OCI-LY1 (cell line): ENCODE data around the gene GGT5.
"Not testable (repeated sequence)": the region's sequence is repeated elsewhere in the genome, so short reads cannot be mapped to it uniquely, and the experiment has no call there.

Experiments used
- H2AFZ ChIP-seq: fragments of 200-600 bp; sonication (generic), shearing (Covaris generic); 2 replicates; pipeline ENCODE4 v1.6.0; 2014; ENCODE audit warnings: antibody characterized with exemption, mild to moderate bottlenecking, low read length
- H3F3A ChIP-seq: fragments of 200-600 bp; sonication (generic), shearing (Covaris generic); 2 replicates; pipeline ENCODE4 v1.6.0; 2014; ENCODE audit warnings: mild to moderate bottlenecking, antibody characterized with exemption, low read length, moderate library complexity; ENCODE audit not compliant: insufficient read depth
- H3K27ac ChIP-seq: fragments of 200-600 bp; sonication (generic); 2 replicates; pipeline ENCODE4 v1.5.1; 2014; ENCODE audit warnings: low read length, mixed run types, mild to moderate bottlenecking, low read depth; ENCODE audit not compliant: poor library complexity, severe bottlenecking
- H3K27me3 ChIP-seq: fragments of 200-600 bp; sonication (generic); 2 replicates; pipeline ENCODE4 v1.6.0; 2014; ENCODE audit warnings: antibody characterized with exemption, mild to moderate bottlenecking, low read length, moderate library complexity; ENCODE audit not compliant: insufficient read depth
- H3K36me3 ChIP-seq: fragments of 200-600 bp; sonication (generic); 2 replicates; pipeline ENCODE4 v1.6.1; 2014; ENCODE audit warnings: mild to moderate bottlenecking, antibody characterized with exemption, low read length, moderate library complexity, mixed read lengths; ENCODE audit not compliant: insufficient read depth
- H3K4me1 ChIP-seq: fragments of 200-600 bp; sonication (generic); 2 replicates; pipeline ENCODE4 v1.5.1; 2014; ENCODE audit warnings: mild to moderate bottlenecking, low read length, moderate library complexity; ENCODE audit not compliant: insufficient read depth, severe bottlenecking
- H3K4me2 ChIP-seq: fragments of 200-600 bp; sonication (generic), shearing (Covaris generic); 2 replicates; pipeline ENCODE4 v1.6.1; 2014; ENCODE audit warnings: low read length
- H3K4me3 ChIP-seq: fragments of 200-600 bp; sonication (generic); 2 replicates; pipeline ENCODE4 v1.5.1; 2014; ENCODE audit warnings: low read length, low read depth, mild to moderate bottlenecking, mixed read lengths; ENCODE audit not compliant: poor library complexity, severe bottlenecking
- H3K79me2 ChIP-seq: fragments of 200-600 bp; shearing (Covaris generic); 2 replicates; pipeline ENCODE4 v1.6.1; 2016; ENCODE audit warnings: mixed run types, low read length, mixed read lengths; ENCODE audit not compliant: insufficient read depth
- H3K9ac ChIP-seq: fragments of 200-600 bp; sonication (generic), shearing (Covaris generic); 2 replicates; pipeline ENCODE4 v1.6.1; 2014; ENCODE audit warnings: mild to moderate bottlenecking, low read length, mixed read lengths
- H3K9me2 ChIP-seq: fragments of 200-600 bp; sonication (generic), shearing (Covaris generic); 2 replicates; pipeline ENCODE4 v1.6.1; 2014; ENCODE audit warnings: low read depth, mild to moderate bottlenecking, low read length, mixed read lengths
- H3K9me3 ChIP-seq: fragments of 200-600 bp; shearing (Covaris generic); 2 replicates; pipeline ENCODE4 v1.6.1; 2014; ENCODE audit warnings: low read length, mixed read lengths
- H4K20me1 ChIP-seq: fragments of 200-600 bp; sonication (generic), shearing (Covaris generic); 2 replicates; pipeline ENCODE4 v1.6.0; 2016; ENCODE audit warnings: mild to moderate bottlenecking, low read length; ENCODE audit not compliant: insufficient read depth
- CTCF ChIP-seq: fragments of 200-600 bp; sonication (generic), shearing (Covaris generic); IDR thresholded peaks from 2 replicates; pipeline ENCODE4 v1.5.1; 2017; ENCODE audit warnings: mild to moderate bottlenecking, antibody characterized with exemption, low read length, moderate library complexity, mixed read lengths
- EZH2 ChIP-seq: fragments of 200-600 bp; sonication (generic), shearing (Covaris generic); IDR thresholded peaks from 2 replicates; pipeline ENCODE4 v1.8.0; 2017; ENCODE audit warnings: borderline replicate concordance, mixed run types, mild to moderate bottlenecking, antibody characterized with exemption, low read length, moderate library complexity, mixed read lengths

The GGT5 gene

GRCh38 chr22:24270556-24271385 is 25.9 kb upstream of the GGT5 start, which contains the start of gene SPECC1L:
Gene SPECC1L, plus strand, starts transcription at chr22:24270831. Its CDS starts 31,401 bp downstream, at chr22:24302232.
- no peak for TF ChIP-seq CTCF
- no peak for TF ChIP-seq EZH2
- no peaks in the 10 kb centered on the region for H4K20me1 ChIP-seq
- peak within 1 kb of the TSS; percentile 97 for H3K9ac ChIP-seq

GRCh38 chr22:24266495-24266894 is 21.6 kb upstream of the GGT5 start:
- not testable (repeated sequence) for H3K9me3 ChIP-seq, H3K36me3 ChIP-seq, H3K27ac ChIP-seq, H2AFZ ChIP-seq, H3K9ac ChIP-seq, H3F3A ChIP-seq, H3K4me2 ChIP-seq, H4K20me1 ChIP-seq, H3K27me3 ChIP-seq, H3K79me2 ChIP-seq, H3K9me2 ChIP-seq, H3K4me3 ChIP-seq
- peaks cover 18% of the 10 kb centered on the region for H3K4me1 ChIP-seq

More at GRCh38 chr22:24270556-24271385, 25.9 kb upstream of the GGT5 start, which contains the start of gene SPECC1L:
- Histone ChIP-seq H3K9me2 (no peaks in the 10 kb centered on the region), H3K27ac (peak within 1 kb of the TSS; percentile 66), H3K27me3 (no peaks in the 10 kb centered on the region), H3F3A (no peaks in the 10 kb centered on the region), H2AFZ (no peak within 1 kb of the TSS), H3K4me1 (peaks cover 37% of the 10 kb centered on the region), H3K79me2 (peaks cover 41% of the 10 kb centered on the region), H3K4me2 (peak within 1 kb of the TSS; percentile 85), H3K9me3 (no peaks in the 10 kb centered on the region), H3K4me3 (peak within 1 kb of the TSS; percentile 95), H3K36me3 (no peaks in the 10 kb centered on the region)

GRCh38 chr22:24265734-24266133 is 20.9 kb upstream of the GGT5 start:
- Histone ChIP-seq H4K20me1 (no peaks in the 10 kb centered on the region), H3F3A (no peaks in the 10 kb centered on the region), H3K4me3 (no peak overlapping the region), H3K4me1 (peaks cover 18% of the 10 kb centered on the region), H3K4me2 (no peak overlapping the region), H3K9me2 (no peaks in the 10 kb centered on the region), H3K27me3 (no peaks in the 10 kb centered on the region), H3K79me2 (no peaks in the 10 kb centered on the region), H2AFZ (no peak overlapping the region), H3K36me3 (no peaks in the 10 kb centered on the region), H3K9me3 (no peaks in the 10 kb centered on the region), H3K9ac (no peak overlapping the region), H3K27ac (no peak overlapping the region)
- TF ChIP-seq EZH2 (no peak), CTCF (no peak)

- not testable (repeated sequence) for H3K27ac ChIP-seq, H3F3A ChIP-seq, H3K9ac ChIP-seq, H3K4me2 ChIP-seq, H3K27me3 ChIP-seq, H3K79me2 ChIP-seq, H3K4me3 ChIP-seq, H2AFZ ChIP-seq, H3K9me2 ChIP-seq, H4K20me1 ChIP-seq, H3K9me3 ChIP-seq, H3K36me3 ChIP-seq
- peaks cover 12% of the 10 kb centered on the region for H3K4me1 ChIP-seq
Measured at GRCh38 chr22:24264329-24264896, 19.5 kb upstream of the GGT5 start.

GRCh38 chr22:24263479-24263878 is 18.6 kb upstream of the GGT5 start:
- not testable (repeated sequence) for H3K27ac ChIP-seq, H3K4me3 ChIP-seq, H3K79me2 ChIP-seq, H3K9me2 ChIP-seq, H4K20me1 ChIP-seq, H3K4me2 ChIP-seq, H3K9ac ChIP-seq, H3F3A ChIP-seq, H3K36me3 ChIP-seq, H3K27me3 ChIP-seq, H3K9me3 ChIP-seq, H2AFZ ChIP-seq
- peaks cover 10% of the 10 kb centered on the region for H3K4me1 ChIP-seq
